HCT116 (cell line): Measurements from ENCODE around the gene UBE2E1.

Experiments
- ATF3 ChIP-seq: IDR thresholded peaks from 2 replicates; pipeline ENCODE4 v1.6.1; 2012
- CEBPB ChIP-seq: IDR thresholded peaks from 2 replicates; pipeline ENCODE4 v1.6.1; 2012; ENCODE audit warnings: low read depth
- CTCF ChIP-seq, 3 experiments: fragments of 200-600 bp in 1 of 3; sonication (generic) in 1 of 3; IDR thresholded peaks in 2 of 3; conservative IDR thresholded peaks in 1 of 3; 2 replicates each; pipeline ENCODE4 v1.5.1; 2012 to 2017; ENCODE audit warnings: low read depth in 2 of 3, low read length in 2 of 3, antibody characterized with exemption in 1 of 3, borderline replicate concordance in 1 of 3, control low read depth in 1 of 3, mild to moderate bottlenecking in 1 of 3, mixed read lengths in 1 of 3, mixed run types in 1 of 3, moderate library complexity in 1 of 3; ENCODE audit not compliant: insufficient read depth in 1 of 3
- ELF1 ChIP-seq: IDR thresholded peaks from 2 replicates; pipeline ENCODE4 v1.6.1; 2012; ENCODE audit warnings: low read depth, borderline replicate concordance
- EZH2phosphoT487 ChIP-seq: fragments of 200-600 bp; IDR thresholded peaks from 2 replicates; pipeline ENCODE4 v1.6.1; 2018; ENCODE audit warnings: antibody characterized with exemption, borderline replicate concordance
- POLR2A ChIP-seq: IDR thresholded peaks from 2 replicates; pipeline ENCODE4 v1.7.0; 2011; ENCODE audit warnings: borderline replicate concordance; ENCODE audit not compliant: insufficient read depth, insufficient read length; ENCODE audit errors: extremely low read depth
- POLR2AphosphoS5 ChIP-seq: IDR thresholded peaks from 2 replicates; pipeline ENCODE4 v1.6.1; 2011; ENCODE audit warnings: mild to moderate bottlenecking, low read depth, low read length, moderate library complexity
- RAD21 ChIP-seq: IDR thresholded peaks from 2 replicates; pipeline ENCODE4 v1.6.1; 2012; ENCODE audit warnings: low read depth, mild to moderate bottlenecking
- TCF7L2 ChIP-seq: IDR thresholded peaks from 2 replicates; pipeline ENCODE4 v1.7.0; 2011; ENCODE audit warnings: borderline replicate concordance, inconsistent platforms; ENCODE audit not compliant: insufficient read depth, insufficient read length; ENCODE audit errors: extremely low read depth
- ZFX ChIP-seq: fragments of 450-650 bp; IDR thresholded peaks from 2 replicates; pipeline ENCODE4 v1.6.1; 2017

GRCh38 chr3:23869977-23870662 lies 64.4 kb downstream of the UBE2E1 start:
- TF ChIP-seq POLR2A (no peak), CTCF (IDR thresholded peaks at IDR 0.05 in 2 of 3, conservative IDR thresholded peaks at IDR 0.05 in 1 of 3; ENCODE audit: borderline replicate concordance in 1 of 3, insufficient read depth in 1 of 3, low read depth in 2 of 3, low read length in 2 of 3) (no peak), RAD21 (no peak), CEBPB (no peak), EZH2phosphoT487 (no peak), ATF3 (no peak), POLR2AphosphoS5 (no peak), ZFX (no peak), TCF7L2 (no peak), ELF1 (no peak)
